SK-N-SH (cell line): ENCODE measurements around the gene OR8G1.

Source experiments
- MEF2A ChIP-seq: IDR thresholded peaks from 2 replicates; pipeline ENCODE4 v1.4.0; 2012; ENCODE audit warnings: low read depth, borderline replicate concordance
- TF ChIP-seq, protein P1 (sequence below): fragments of 200-600 bp; sonication (generic); IDR thresholded peaks from 2 replicates; pipeline ENCODE4 v1.6.1; 2017; ENCODE audit warnings: antibody characterized with exemption, mild to moderate bottlenecking, moderate library complexity

DNA sequence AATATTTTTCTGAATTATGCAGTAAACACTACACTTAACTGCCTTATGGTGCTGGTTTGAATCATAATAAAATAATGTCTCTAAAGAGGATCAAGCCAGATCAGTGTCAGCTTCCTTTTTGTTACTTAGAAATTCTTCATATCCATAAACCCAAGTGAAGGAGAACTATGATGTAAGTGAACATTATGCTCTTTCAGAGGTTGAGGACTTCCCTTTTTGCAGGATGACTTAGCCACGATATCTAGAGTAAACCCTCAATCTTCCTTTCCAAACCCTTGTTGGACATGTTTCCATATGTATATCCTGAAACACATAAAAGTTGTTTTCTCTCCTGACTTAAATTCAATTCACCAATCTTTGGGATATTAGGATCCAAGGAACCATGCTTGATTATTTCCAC is 53.8 kb downstream of the OR8G1 start:
- TF ChIP-seq, protein P1, sequence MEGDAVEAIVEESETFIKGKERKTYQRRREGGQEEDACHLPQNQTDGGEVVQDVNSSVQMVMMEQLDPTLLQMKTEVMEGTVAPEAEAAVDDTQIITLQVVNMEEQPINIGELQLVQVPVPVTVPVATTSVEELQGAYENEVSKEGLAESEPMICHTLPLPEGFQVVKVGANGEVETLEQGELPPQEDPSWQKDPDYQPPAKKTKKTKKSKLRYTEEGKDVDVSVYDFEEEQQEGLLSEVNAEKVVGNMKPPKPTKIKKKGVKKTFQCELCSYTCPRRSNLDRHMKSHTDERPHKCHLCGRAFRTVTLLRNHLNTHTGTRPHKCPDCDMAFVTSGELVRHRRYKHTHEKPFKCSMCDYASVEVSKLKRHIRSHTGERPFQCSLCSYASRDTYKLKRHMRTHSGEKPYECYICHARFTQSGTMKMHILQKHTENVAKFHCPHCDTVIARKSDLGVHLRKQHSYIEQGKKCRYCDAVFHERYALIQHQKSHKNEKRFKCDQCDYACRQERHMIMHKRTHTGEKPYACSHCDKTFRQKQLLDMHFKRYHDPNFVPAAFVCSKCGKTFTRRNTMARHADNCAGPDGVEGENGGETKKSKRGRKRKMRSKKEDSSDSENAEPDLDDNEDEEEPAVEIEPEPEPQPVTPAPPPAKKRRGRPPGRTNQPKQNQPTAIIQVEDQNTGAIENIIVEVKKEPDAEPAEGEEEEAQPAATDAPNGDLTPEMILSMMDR: no peak
- no peak for TF ChIP-seq MEF2A
